ENCODE results near the gene B9D1.

DNA sequence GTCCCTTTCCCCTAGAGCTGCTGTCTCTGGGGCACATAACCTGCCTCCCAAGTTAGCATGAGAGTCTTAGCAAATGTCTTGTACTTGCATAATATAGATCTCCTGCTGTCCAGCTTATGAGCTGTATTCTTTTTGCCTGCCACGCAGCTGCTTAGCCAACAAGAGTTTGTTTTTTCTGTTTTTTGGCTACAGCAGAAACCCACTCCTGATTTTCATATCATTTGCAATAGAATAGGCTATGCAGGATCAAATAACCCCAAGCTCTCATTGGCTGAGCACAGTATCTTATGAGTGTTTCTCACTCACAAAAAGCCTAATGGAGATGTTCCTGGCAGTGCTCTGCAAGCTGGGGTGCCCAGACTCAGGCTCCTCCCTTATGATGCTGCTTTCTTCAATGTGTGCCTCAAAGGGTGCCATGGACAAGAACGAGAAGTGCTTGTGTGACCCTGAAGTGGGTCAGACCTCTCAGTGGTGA, 23.1 kb downstream of the B9D1 start:
- TF ChIP-seq SMC3 (IDR thresholded peaks at IDR 0.05; ENCODE audit: low read length) (no peak), MYC (CRISPR knock-in tag; IDR thresholded peaks at IDR 0.05; ENCODE audit: borderline replicate concordance) (no peak), NCOA5 (CRISPR knock-in tag; IDR thresholded peaks at IDR 0.05) (no peak)
